Tibial artery (tissue), 4 donors: ENCODE results near the gene PEAK3.

ENCODE experiments used
- DNase-seq, 2 donors: peaks; one replicate each; pipeline ENCODE4 v3.0.0-alpha.2; 2019
- H3K27ac ChIP-seq, 2 donors: fragments of 200-600 bp; sonication (generic) in 1 of 2; 1 replicate in 1 of 2; 2 replicates in 1 of 2; pipeline ENCODE4 v1.5.1; 2018 to 2019; ENCODE audit warnings: mild to moderate bottlenecking in 1 of 2
- H3K27me3 ChIP-seq, 2 donors: fragments of 200-600 bp; sonication (generic) in 1 of 2; one replicate each; pipeline versions ENCODE4 v1.5.1 to v1.6.0; 2016 to 2019
- H3K36me3 ChIP-seq, 3 donors: fragments of 200-600 bp; sonication (generic) in 2 of 3; one replicate each; pipeline ENCODE4 v1.5.1; 2016 to 2019; ENCODE audit warnings: mild to moderate bottlenecking in 2 of 3
- H3K4me1 ChIP-seq, 4 donors: fragments of 200-600 bp; sonication (generic) in 2 of 4; 1 replicate in 3 of 4; 2 replicates in 1 of 4; pipeline ENCODE4 v1.5.1; 2016 to 2019
- H3K4me3 ChIP-seq, 2 donors: fragments of 200-600 bp; sonication (generic) in 1 of 2; 1 replicate in 1 of 2; 2 replicates in 1 of 2; pipeline ENCODE4 v1.5.1; 2018 to 2019; ENCODE audit warnings: mild to moderate bottlenecking in 2 of 2
- H3K9me3 ChIP-seq, 3 donors: fragments of 200-600 bp; sonication (generic) in 1 of 3; one replicate each; pipeline ENCODE4 v1.5.1; 2016 to 2019
- intact Hi-C: fragments of 100-400 bp; cut with DNase I; formaldehyde crosslinking; loops from one replicate; pipeline ENCODE4 v1.15.0; 2023; ENCODE audit warnings: low total_unique reads
- TF ChIP-seq, protein P1 (sequence below), 2 experiments: fragments of 200-600 bp in 1 of 2; fragments of 450-650 bp in 1 of 2; IDR thresholded peaks; one replicate each; pipeline ENCODE4 v1.5.1; 2017 to 2019; ENCODE audit warnings: antibody characterized with exemption in 2 of 2, mild to moderate bottlenecking in 1 of 2, moderate library complexity in 1 of 2

PEAK3 gene

DNA sequence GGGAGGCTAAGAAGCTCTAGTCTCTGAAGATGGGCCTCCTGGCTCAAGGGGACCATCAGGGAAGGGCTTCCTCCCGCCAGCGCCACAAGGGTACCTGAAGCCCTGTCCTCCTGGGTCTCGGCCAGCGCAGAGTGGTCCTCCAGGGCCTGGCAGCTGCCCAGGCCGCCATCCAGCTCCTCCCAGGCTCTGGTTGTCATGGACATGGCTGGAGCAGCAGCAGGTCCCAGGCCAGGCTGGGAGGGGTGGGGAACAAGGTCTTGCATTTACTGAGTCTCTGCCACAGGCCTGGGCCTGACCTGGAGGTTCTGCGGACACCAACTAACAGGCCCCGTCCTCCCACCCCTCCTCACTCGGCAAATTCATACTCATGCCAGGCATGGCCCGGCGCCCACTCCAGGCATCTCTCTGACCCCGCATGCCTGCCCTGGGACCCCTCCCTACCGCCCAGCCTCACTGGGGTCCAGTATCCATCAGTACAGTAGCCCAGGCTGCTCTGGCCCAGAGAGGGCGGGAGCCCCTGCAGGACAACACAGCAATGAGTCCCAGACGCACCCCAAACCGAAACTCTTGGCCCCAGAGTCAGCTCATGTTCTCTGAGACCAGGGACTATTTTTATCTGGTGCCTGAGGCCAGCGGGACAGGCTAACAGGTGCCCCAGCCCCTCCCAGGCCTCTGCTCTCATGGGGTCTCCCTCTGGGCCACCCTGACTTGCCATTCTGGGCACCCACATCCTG, 26.7 kb downstream of the PEAK3 start:
- TF ChIP-seq, protein P1, sequence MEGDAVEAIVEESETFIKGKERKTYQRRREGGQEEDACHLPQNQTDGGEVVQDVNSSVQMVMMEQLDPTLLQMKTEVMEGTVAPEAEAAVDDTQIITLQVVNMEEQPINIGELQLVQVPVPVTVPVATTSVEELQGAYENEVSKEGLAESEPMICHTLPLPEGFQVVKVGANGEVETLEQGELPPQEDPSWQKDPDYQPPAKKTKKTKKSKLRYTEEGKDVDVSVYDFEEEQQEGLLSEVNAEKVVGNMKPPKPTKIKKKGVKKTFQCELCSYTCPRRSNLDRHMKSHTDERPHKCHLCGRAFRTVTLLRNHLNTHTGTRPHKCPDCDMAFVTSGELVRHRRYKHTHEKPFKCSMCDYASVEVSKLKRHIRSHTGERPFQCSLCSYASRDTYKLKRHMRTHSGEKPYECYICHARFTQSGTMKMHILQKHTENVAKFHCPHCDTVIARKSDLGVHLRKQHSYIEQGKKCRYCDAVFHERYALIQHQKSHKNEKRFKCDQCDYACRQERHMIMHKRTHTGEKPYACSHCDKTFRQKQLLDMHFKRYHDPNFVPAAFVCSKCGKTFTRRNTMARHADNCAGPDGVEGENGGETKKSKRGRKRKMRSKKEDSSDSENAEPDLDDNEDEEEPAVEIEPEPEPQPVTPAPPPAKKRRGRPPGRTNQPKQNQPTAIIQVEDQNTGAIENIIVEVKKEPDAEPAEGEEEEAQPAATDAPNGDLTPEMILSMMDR (IDR thresholded peaks at IDR 0.05): no peak

DNA sequence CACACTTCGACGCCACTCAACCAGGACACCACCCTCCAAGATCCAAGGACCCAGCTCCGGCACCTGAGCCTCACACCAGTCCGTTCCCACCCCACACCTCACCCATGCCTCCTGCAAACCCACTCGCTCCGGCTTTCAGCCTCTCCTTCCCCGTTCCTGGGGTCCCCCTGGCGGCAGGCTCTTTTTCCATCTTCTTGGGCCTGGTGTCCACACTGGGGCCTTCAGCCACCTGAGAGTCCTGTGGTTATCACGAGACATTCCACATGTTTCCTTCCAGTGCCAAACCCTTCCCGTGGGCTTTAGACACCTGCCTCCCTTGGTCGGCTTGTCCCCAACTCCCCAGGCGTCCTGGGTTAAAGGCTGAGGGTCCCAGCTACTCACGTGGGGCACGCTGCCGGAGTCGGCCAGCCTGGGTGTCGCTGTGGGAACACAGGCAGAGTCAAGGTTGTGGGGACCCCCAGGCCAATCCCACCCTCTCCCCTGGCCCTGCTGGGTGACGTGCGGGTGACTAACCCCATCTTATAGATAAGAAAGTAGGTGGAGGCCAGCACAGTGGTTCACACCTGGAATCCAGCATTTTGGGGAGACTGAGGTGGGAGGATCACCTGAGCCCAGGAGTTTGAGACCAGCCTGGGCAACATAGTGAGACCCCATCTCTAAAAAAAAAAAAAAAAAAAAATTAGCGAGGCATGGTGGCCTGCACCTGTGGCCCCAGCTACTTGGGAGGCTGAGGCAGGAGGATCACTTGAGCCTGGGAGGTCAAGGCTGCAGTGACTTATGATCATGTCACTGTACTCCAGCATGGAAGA, 27.7 kb downstream of the PEAK3 start:
- Histone ChIP-seq H3K27me3 (peaks cover 3 to 51% of the 10 kb centered on the region in 2 donors), H3K4me3 (no peak overlapping the region), H3K9me3 (no peaks in the 10 kb centered on the region), H3K36me3 (no peaks in the 10 kb centered on the region), H3K27ac (no peak overlapping the region), H3K4me1 (peaks cover 0 to 44% (median 38%) of the 10 kb centered on the region in 4 donors)
- intact Hi-C loops: no loop called here
- DNase-seq: no peak
- TF ChIP-seq, protein P1 (IDR thresholded peaks at IDR 0.05): no peak

More for the DNA sequence above, 26.7 kb downstream of the PEAK3 start:
- peaks cover 0 to 36% (median 33%) of the 10 kb centered on the region in 4 donors for H3K4me1 ChIP-seq
- H3K36me3 ChIP-seq: no peaks in the 10 kb centered on the region
- no peak for DNase-seq
- no peak overlapping the region for H3K4me3 ChIP-seq
- intact Hi-C loops: no loop called here
- no peaks in the 10 kb centered on the region for H3K9me3 ChIP-seq
- H3K27me3 ChIP-seq: peaks cover 3 to 40% of the 10 kb centered on the region in 2 donors
- no peak overlapping the region for H3K27ac ChIP-seq

DNA sequence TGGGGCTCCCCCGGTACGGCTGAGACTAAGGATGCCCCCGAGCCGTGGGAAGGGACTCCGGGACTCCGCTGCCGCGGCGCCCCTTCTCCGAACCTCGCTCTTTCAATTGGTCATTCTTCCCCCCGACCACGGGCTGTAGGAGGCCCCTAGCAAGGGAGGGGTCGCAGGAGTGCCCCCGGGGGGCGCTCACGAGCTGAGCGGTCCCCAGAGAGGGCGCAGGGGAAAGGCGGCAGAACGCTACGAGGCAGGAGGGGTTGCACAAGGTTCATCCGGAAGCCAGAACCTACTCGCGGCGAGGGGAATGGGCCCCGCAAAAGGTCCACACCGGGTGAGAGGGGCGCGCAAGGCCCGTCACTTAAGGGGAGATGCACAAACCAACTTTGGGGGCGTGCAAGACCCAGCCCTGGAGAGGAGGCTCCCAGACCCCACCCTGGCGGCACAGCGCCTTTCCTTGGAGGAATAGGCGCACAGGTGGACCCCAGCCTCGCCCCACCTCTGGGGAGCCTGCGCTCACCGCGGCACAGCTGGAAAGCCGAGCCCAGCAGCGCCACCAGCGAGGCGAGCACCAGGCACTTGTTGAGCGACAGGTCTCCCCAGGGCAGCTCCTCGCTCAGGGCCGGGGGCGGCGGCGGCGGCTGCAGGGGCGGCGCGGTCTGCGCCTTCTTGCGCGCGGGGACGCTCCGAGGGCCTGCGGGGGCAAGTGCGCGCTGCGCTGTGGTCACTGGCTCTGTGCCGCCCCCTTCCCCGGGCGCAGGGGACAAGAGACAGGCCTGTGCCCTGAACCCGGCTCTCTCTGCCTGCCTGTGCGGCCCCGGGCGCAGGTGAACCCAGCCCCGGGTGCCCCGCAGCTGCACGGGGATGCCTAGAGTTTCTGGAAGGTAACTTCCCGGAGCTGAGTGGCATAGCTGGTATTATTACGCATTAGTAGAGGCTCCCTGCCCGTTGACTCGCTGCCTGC, 28.6 kb downstream of the PEAK3 start:
- H3K4me1 ChIP-seq: peaks cover 0 to 44% (median 38%) of the 10 kb centered on the region in 4 donors
- DNase-seq: no peak
- no peaks in the 10 kb centered on the region for H3K9me3 ChIP-seq
- H3K27ac ChIP-seq: no peak overlapping the region
- intact Hi-C loops: no loop called here
- TF ChIP-seq, protein P1 (IDR thresholded peaks at IDR 0.05): no peak
- H3K27me3 ChIP-seq: peaks cover 3 to 58% of the 10 kb centered on the region in 2 donors
- peaks cover 0 to 8% (median 6%) of the 10 kb centered on the region in 3 donors for H3K36me3 ChIP-seq
- H3K4me3 ChIP-seq: peak overlapping the region in 1 of 2 donors; percentile 12

DNA sequence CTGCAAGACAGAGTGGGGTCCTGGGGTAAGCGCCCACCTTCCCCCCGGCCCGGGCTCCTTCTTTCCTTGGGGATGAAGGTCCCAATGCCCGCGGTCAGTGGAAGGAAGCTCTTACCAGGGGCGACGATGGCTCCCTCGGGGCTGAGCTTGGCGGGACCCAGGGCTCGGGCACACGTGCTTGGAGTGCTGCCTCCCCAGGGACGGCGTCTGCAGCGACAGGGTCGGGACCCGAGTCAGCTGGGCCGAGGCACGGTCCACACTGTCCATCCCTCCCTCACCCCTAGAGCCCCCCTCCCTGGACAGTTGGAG, 29.2 kb downstream of the PEAK3 start:
- TF ChIP-seq, protein P1 (IDR thresholded peaks at IDR 0.05): no peak
- Histone ChIP-seq H3K27me3 (peaks cover 3 to 62% of the 10 kb centered on the region in 2 donors), H3K4me3 (peak overlapping the region in 1 of 2 donors; percentile 12), H3K27ac (no peak overlapping the region), H3K9me3 (no peaks in the 10 kb centered on the region), H3K4me1 (peaks cover 0 to 44% (median 38%) of the 10 kb centered on the region in 4 donors), H3K36me3 (peaks cover 5 to 14% (median 12%) of the 10 kb centered on the region in 3 donors)
- intact Hi-C loops: no loop called here
- no peak for DNase-seq
